Embryonic facial prominence (tissue), 1 donor: ENCODE measurements around the gene NUCKS1.

Source experiments
- DNase-seq: peaks from one replicate; pipeline ENCODE4 v3.0.0-alpha.2; 2016; ENCODE audit errors: extremely low spot score

Gene NUCKS1

DNA sequence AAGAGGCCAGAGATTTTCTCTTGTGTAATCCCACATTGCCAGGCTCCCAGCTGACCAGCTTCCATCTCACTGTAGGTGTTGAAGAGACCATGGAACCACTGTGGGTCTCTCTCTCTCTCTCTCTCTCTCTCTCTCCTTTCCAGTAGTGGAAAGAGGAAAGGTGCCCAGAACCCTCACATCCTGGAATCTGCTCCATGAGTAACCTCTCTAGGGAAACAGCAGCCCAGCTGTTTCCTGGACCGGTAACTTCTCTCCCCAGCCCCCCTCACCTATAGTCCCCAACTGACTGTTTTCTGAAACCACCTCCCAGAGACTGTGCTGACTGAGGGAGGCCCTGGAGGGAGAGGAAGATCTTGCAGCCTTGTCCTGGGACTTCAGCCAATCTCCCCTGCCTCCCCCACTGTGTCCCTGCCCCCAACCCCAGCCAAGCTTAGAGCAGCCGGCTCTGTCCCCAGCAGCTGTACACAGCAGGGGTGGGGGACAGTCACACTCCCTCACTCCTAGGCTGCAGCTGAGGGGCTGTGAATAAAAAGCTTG lies 49.0 kb downstream of the NUCKS1 start:
- DNase-seq, result no peak

DNA sequence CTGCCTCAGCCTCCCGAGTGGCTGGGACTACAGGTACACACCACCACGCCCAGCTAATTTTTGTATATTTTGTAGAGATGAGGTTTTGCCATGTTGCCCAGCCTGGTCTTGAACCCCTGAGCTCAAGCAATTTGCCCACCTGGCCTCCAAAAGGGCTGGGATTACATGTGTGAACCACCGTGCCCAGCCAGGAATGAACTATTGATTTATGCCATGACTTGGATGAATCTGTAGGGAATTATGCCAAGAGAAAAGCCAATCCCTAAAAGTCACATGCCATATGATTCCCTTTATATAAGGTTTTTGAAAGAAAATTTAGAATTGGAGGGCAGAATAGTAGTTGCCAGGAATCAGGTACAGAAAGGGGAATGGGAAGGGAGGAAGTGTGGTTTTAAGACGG lies 50.6 kb downstream of the NUCKS1 start:
- DNase-seq, result no peak

DNA sequence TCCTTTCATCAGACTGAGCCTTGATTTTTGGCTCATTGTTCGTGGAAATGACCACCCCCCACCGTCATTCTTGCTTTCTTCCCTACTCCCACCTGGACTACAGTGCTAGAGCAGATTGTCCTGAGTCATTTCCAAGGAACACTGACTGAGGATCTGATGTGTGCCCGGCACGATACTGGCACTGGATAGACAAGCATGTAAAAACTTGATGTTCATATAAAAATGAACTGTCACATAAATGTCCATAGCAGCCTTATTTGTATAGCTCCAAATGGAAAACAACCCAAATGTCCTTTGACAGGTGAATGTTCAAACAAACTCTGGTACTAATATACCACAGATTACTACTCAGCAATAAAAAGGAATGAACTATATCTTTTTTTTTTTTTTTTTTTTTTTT lies 51.1 kb downstream of the NUCKS1 start:
- DNase-seq, result no peak

DNA sequence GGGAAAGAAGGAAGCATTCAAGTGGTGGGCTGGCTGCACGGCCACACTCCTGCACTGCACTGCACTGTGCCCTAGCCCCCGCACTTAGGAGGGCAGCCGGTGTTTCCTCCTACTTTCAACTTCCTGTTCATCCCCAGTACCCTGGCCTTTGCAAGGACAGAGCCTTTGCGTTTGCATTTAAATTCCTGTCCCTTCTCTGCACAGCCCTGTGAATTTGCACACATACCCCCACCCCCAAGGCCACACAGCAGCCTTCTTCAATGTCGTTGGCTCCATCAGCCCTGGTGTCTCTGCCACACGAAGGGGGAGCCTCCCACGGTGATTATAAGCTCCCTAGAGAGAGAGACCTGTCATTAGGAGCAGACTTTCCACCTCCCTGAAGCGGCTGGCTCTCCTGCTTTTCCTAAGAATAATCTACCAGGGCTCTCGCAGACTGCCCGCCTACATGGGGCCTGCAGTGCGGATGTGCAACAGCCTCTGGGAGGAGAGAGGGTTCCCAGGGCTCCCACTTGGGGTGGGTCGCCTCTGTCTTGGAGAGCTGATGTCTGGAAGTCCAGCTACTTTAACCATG lies 56.5 kb downstream of the NUCKS1 start:
- no peak for DNase-seq

DNA sequence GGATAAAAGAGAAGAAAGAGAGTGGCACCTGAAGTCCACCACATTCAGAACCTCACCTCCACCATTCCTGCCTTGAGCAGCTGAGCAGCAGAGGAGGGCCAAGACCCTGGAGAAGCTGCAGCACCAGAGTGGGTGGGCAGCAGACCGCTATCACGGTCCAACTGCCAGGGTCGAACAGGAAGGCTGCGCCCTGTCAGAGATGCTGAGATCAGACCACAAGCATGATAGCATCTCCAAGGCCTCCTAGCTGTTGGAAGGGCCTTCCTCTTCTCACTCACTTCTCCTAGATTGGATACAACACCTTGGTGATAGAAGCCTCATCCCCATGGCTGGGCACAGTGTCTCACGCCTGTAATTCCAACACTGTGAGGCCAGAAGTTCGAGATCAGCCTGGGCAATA lies 57.6 kb downstream of the NUCKS1 start:
- no peak for DNase-seq

DNA sequence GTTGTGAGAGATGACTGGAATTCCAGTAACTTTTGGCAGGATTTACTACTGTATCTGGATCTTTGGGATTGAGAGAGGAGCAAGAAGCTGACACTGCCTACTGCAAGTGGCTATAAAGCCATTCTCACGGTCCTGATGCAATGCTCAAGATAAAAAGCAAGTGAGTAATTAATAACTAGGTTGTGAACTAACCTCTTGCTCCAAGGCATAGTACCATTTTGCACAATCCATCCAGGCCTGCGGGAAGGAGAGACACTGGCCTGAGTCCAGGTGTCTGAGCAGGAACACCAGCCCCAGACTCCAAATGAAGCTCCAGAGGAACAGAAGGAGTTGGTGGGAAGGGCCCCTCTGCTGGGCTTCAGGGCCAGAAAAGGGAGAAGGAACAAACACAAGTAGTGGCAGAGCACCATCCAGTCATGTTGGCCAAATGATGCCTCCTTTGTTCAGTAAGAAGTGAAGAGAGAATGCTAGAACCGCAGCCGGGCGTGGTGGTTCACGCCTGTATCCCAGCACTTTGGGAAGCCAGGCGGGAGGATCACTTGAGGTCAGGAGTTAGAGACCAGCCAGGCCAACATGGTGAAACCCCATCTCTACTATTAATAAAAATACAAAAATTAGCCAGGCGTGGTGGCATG lies 59.7 kb downstream of the NUCKS1 start:
- no peak for DNase-seq

DNA sequence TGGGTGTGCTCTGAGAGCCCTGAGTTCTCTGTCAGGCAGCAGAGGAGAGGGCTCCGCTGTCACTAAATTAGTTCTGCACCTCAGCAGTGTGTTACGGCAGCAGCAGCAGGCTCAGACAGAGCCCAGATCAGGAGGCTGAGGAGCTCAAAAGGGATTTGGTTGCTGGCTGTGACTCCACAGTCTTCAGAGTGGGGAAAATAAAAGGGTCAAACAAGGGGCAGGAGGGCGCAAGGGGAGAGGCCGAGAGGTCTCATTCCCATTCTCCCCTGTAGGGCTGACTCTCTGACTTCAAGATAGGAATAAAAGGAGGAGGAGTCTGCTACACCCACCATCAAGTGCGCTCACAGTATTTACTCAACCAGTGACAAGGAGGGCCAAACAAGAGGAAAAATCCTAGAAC lies 60.5 kb downstream of the NUCKS1 start:
- no peak for DNase-seq

DNA sequence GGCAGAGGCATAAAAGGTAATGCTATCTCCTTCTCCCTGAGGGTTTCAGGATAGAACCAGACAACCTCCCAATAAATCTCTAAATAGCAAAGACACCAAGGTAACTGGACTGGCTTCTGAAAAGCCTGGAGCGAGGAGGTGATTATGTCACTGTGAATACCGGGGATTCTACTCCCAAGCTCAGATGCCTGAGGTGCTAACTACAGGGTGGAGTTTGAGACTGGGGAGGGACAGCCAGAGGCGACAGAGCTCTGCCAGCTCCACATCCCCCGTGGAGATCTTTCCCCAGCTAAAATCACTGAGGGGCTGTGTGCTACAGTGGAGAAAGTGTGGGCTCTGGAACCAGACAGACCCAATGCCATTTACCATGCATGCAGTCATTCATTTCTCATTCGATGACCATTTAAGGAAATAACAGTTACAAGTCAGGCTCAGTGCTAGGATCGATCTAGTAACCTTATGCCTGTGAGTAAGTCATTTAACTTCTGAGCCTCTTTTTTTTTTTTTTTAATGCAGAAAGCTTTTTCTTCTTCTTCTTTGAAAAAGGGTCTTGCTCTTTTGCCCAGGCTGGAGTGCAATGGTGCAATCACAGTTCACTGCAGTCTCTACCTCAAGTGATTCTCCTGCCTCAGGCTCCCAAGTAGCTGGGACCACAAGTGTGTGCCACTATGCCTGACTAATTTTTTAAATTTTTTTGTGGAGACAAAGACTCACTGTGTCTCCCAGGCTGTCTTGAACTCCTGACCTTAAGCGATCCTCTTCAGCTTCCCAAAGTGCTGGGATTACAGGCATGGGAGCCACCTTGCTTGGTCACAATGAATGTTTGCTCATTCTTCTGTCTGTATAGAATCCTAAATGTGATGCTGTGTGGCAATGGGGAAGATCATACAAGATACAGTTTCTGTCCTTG lies 61.6 kb downstream of the NUCKS1 start:
- no peak for DNase-seq

DNA sequence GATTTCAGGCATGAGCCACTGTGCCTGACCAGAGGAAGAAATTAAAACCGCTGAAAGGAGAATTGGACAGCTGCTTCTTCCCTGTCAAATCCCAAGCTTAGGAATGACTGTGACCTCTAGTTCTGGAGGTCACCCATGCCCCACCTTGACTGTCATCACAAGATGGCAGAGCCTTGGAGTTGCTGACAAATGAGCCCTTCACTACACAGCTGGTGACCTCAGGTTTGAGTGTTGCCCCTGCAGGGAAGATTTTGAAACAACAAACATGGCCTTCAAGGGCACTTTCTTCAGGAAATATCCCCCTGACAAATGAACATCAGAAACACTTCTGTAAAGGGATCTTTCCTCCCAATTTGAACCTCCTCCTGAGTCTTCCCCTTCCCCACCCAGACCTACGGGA lies 62.7 kb downstream of the NUCKS1 start:
- no peak for DNase-seq

DNA sequence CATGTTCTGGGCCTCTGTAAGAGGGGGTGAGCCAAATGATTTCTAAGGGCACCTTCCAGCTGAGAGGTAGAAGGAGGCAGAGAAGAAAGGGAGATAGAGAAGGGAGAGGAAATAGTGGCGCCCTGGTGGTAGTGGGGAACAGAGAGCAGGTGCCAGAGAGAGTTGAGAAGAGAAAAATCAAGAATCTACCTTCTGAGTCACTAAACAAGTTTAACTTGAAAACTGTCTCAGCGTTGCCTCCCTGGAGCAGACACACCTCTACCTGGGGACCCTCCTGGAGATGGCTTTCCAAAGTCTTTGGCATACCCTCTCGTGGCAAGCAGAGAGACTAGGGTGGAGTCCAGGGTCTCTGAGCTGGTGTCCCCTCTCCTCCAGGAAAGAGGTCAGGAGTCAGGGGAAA lies 68.6 kb downstream of the NUCKS1 start:
- no peak for DNase-seq

DNA sequence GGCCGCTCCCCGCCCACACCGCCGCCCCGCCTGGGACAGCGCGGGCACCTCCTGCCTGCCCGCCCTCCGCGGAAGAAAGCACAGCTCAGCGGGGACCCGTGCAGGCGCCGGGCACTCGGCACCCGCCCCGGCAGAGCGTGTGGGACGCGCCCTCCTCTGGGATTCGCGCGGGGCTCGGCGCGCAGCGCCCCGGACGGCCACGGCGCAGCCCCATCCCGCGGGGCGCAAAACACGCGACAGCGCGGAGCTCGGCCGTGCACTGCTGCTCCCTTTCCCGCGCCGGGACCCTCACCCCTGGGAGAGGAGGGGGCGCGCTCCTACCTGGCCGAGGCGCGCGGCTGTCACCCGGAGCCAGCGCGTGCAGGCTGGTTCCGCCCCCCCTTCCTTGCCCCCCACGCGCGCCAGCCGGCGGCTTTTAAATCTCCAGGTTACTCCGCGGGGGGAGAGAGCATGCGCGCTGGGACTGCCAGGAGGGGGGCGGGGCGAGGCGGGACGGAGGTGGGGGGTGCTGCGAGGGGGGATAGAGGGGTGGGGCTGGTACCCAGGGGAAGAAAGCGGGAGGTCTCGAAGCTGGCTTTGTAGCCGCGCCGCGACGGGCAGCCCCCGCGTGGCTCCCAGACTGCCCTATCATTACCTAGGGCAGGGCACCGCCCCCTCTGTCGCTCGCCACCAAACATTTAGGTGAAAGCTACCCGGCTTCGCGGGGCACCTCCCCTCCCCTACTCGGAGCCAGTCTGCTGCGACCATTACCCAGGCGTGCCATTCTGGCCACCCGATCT lies 69.7 kb downstream of the NUCKS1 start, which contains the start of gene SLC45A3:
Gene SLC45A3, minus strand, starts transcription at position 437 of the 779 bp plus-strand sequence. CDS start 15,853 bp downstream, outside the sequence.
- no peak for DNase-seq

DNA sequence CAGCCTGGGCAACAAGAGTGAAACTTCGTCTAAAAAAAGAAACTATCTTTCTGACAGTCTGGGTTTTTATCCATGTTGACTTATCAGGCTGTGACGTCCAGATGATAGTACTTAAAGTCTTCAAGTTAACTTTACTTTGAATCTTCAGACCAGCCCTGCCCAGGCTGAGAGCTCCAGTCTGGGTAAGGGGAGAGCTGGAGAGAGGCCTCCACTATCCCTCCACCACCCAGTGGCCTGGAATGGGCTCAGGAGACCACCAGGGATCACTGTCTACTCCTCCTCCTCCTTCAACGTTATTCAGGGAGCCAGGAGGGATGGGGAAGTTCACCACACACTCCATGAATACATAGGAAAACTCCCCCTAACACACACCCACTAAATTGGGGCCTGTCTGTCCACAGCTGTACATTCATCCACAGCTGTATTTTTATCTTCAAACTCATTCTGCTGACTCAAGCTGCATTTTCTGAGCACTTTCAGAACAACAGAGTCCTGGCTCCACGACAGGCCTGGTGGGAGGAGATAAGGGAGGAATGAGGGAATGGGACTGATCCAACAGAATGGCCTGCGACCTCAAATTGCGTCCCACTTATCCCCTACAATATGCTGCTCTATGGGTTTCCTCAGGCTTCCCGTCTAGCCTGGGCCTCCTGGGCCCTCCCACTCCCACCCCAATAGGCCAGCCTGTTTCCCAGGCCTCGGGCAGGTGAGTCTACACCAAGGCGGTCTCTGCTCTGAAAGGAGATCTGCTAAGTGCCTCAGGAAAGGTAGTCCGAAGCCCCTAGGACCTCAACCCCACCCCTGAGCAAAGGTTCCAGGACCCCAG lies 71.5 kb downstream of the NUCKS1 start:
- DNase-seq, result no peak

DNA sequence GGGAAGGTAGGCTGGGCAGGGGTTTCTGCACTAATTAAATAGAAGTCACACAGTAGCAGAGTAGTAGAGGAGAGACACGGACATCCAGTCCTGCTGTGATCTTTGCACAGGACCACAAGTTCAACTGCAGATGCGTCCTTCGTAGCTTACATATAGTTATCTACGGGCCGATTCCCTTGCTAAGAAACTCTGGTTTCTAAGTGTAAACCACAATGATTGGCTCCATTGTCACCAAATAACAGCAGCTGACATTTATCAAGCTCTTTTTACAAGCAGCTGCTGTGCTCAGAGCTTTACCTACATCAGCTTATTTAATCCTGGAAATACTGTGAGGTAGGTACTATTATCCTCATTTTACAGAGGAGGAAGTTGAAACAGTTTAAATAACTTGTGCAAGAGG lies 72.8 kb downstream of the NUCKS1 start:
- no peak for DNase-seq

DNA sequence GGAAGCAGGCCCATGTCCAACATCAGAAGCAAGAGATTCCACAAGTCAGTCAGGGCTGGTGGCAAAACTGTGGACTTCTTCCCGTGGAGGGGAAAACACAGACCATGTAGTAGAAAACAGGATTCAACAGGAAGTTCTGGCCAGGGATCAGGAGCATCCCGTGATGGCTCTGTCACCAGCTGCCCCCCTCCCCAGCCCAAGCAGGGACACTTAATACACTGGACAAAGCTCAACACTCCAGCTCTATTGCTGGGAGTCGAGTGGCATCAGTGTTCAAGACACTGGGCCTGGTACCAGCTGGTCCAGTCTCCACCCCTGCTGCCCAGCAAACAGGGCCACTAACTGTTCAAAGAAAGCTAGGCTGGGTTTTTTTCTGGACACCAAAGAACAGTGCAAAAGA lies 73.4 kb downstream of the NUCKS1 start:
- DNase-seq, result no peak

DNA sequence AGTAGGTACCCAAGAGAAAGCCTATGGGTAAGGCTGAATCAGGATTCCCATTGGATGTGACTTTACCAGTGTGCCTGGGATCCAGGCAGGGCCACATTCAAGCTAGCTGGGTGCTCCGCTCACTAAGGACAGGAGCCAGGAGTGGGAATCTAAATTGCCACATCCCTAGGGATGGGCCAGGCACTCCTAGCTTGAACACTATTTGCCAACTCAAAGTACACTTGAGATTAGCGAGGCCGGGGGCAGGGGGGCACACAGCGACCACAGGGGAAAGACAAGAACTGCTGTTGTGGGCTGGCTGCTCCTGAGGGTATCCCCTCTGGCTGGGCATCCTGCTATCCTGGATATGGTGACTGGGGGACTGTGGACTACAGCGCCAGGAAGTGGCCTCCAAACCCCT lies 74.0 kb downstream of the NUCKS1 start:
- DNase-seq, result no peak

DNA sequence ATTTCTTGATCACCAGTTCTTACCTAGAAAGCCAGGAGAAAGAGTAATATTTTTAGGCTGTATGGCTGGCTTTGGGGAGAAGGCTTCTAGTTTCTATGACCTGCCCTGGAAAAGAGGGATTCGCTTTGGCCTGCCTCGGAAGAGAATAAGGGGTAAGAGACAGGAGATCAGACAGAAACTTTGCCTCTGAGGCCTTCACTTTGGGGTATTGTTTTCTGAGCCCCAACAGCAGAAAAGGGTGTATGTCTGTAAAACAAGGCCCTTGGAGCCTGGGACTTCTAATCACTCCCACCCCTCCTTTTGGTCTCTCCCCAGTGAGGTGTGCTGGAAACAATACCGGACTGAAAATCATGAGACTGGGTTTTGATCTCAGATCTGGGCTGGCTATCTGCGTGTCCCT lies 74.7 kb downstream of the NUCKS1 start:
- DNase-seq, result no peak

DNA sequence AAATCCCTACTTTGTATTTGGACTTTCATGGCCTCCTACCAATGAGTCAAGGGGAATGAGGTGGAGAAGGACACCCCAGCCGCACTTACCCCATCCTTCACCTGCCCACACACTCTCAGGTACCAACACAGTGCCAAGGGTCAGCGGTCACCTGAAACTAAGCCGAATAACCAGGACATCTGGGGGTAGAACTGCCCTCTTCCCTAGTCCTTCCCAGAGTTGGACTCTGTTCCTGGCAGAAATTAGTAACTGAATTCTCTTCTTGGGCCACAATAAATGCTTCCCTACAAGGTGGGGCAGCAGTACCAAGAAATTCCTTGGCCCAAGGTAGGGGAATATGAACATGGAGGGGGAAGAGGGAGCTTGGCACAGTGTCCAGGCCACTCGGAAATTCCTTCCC lies 77.0 kb downstream of the NUCKS1 start:
- DNase-seq, result no peak

DNA sequence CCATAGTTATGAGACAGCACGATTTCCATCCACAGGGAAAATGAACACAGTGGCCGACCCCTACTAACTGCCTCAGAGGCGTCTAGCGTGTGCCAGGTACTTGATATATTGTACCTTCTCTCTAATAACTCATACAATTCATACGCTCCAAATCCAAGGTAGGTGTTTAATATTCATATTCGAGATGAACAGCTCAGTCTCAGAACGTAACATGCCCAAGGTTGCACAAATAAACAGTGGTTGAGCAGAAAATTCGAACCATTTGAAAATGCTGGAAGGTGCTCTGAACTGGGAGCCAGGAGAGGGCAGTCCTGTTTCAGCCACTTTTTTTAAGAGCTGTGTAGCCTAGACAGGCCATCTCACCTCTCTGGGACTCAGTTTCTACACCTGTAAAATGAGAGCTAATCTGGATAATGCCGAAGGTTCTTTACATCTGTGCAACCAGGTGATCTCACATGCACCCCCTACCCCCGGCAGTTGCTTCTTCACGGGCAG lies 77.5 kb downstream of the NUCKS1 start:
- DNase-seq, result no peak

DNA sequence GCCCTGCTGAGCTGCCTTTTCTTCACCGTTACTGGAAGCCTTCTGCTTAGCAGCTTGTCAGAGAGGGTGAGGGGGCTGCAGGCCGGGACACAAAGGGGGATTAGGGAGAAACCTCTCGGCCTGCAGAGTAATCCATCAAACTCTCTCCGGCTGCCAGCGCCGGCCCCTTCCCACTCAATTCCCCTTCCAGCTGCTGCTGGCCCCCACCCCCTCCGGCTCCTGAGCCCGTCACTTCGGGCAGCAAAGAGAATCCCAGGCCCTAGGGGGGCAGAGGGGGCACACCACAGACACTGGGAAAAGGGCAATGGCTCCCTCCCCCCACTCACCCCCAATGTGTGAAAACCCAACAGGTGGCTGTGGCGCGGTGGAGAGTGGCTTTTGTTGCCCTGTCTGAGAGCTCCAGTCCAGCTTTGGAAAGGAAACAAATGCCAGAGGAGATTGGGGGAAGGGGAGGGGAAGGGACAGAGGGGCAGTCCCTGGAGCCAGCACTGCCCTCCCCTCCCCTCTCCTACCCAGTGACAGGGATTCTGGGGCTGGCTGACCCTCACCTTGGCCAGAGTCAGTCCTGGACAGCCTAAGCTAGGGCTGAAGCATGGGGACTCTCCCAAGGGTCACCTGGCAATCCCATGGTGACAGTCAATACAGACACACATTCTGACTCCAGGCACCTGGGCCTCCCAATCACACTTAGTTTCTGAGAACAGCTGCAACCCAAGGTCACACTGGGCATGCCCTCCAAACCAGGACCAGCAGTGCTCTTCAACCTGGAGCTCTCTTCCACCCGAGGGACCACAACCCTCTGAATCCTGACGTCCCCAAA lies 79.2 kb downstream of the NUCKS1 start:
- DNase-seq, result no peak

DNA sequence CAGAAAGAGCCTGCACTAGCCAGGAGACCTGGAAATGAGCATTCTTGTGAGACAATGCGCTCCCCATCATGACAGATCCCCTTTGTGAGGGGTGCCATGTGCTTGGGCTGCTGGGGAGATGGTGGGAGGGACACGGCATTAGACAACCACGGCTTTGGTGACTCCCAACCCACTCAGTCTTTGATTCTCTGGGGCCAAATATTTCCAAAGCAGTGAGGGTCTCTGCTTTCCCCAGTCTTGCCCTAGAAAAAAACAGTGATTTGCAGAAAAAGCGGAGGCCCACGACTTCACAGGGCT lies 79.9 kb downstream of the NUCKS1 start:
- DNase-seq, result no peak
